Keratinocyte (primary cell): Measurements from ENCODE around the gene LPIN3. TPM values are rescaled to one million over a fixed set of nuclear protein-coding genes. Genes with fewer than 3 reads are reported as not detected.

Experiments
- DNase-seq: peaks from one replicate; pipeline ENCODE4 v3.0.0-alpha.2; 2011; ENCODE audit warnings: low read depth, missing footprints, low spot score
- FAIRE-seq: peaks from 2 replicates; lab custom pipeline; 2011; peaks lifted over from hg19 to GRCh38; lab: Jason Lieb, UNC
- H2AFZ ChIP-seq: 2 replicates; pipeline ENCODE4 v1.6.0; 2012; ENCODE audit warnings: low read length, control low read depth, inconsistent platforms; ENCODE audit not compliant: control insufficient read depth
- H3K27ac ChIP-seq: 2 replicates; pipeline ENCODE4 v1.5.1; 2011; ENCODE audit warnings: low read length; ENCODE audit not compliant: control insufficient read depth, insufficient read depth
- H3K27me3 ChIP-seq: 3 replicates; pipeline ENCODE4 v1.6.0; 2011; ENCODE audit warnings: low read length; ENCODE audit not compliant: control insufficient read depth, insufficient read depth; ENCODE audit errors: extremely low read depth
- H3K36me3 ChIP-seq, 2 experiments: 2 replicates in 1 of 2; 3 replicates in 1 of 2; pipeline ENCODE4 v1.5.1; 2011; ENCODE audit warnings: low read length in 2 of 2, mild to moderate bottlenecking in 1 of 2; ENCODE audit not compliant: control insufficient read depth in 2 of 2, insufficient read depth in 2 of 2; ENCODE audit errors: extremely low read depth in 1 of 2
- H3K4me1 ChIP-seq: 3 replicates; pipeline ENCODE4 v1.5.1; 2011; ENCODE audit warnings: low read length; ENCODE audit not compliant: control insufficient read depth, insufficient read depth; ENCODE audit errors: extremely low read depth
- H3K4me2 ChIP-seq: 3 replicates; pipeline ENCODE4 v1.6.0; 2011; ENCODE audit warnings: low read depth, low read length; ENCODE audit not compliant: control insufficient read depth, insufficient read depth; ENCODE audit errors: extremely low read depth
- H3K4me3 ChIP-seq, 3 experiments: fragments of 200-600 bp in 1 of 3; sonication (generic) in 1 of 3; 2 replicates in 2 of 3; 3 replicates in 1 of 3; pipeline ENCODE4 v1.5.1; 2011 to 2016; ENCODE audit warnings: low read length in 3 of 3, mild to moderate bottlenecking in 3 of 3, control low read depth in 2 of 3, inconsistent platforms in 1 of 3, low read depth in 1 of 3, mixed read lengths in 1 of 3, mixed run types in 1 of 3, moderate library complexity in 1 of 3; ENCODE audit not compliant: control insufficient read depth in 2 of 3, insufficient read depth in 2 of 3; ENCODE audit errors: extremely low read depth in 1 of 3
- H3K79me2 ChIP-seq: 2 replicates; pipeline ENCODE4 v1.6.0; 2012; ENCODE audit warnings: low read length; ENCODE audit not compliant: control insufficient read depth, insufficient read depth
- H3K9ac ChIP-seq: 3 replicates; pipeline ENCODE4 v1.6.0; 2011; ENCODE audit warnings: low read length; ENCODE audit not compliant: control insufficient read depth, insufficient read depth; ENCODE audit errors: extremely low read depth
- H3K9me1 ChIP-seq: 3 replicates; pipeline ENCODE4 v1.6.0; 2011; ENCODE audit warnings: low read length; ENCODE audit not compliant: control insufficient read depth, insufficient read depth; ENCODE audit errors: extremely low read depth
- H3K9me3 ChIP-seq: 2 replicates; pipeline ENCODE4 v1.5.1; 2012; ENCODE audit warnings: low read depth, low read length; ENCODE audit not compliant: control insufficient read depth
- H4K20me1 ChIP-seq: 3 replicates; pipeline ENCODE4 v1.6.0; 2011; ENCODE audit warnings: low read length; ENCODE audit not compliant: control insufficient read depth, insufficient read depth; ENCODE audit errors: extremely low read depth
- CTCF ChIP-seq, 3 experiments: IDR thresholded peaks in 1 of 3; conservative IDR thresholded peaks in 1 of 3; optimal IDR thresholded peaks in 1 of 3; 2 replicates in 2 of 3; 3 replicates in 1 of 3; pipeline versions ENCODE3 to v1.5.1; 2011; ENCODE audit warnings: low read length in 3 of 3, mild to moderate bottlenecking in 3 of 3, moderate library complexity in 2 of 3, control low read depth in 1 of 3, inconsistent platforms in 1 of 3; ENCODE audit not compliant: insufficient read depth in 2 of 3; ENCODE audit errors: extremely low read depth in 1 of 3
- EZH2 ChIP-seq: IDR thresholded peaks from one replicate; pipeline ENCODE4 v1.6.1; 2012; ENCODE audit warnings: inconsistent platforms, mild to moderate bottlenecking, low read length, moderate library complexity
- dilution Hi-C: fragments of 300-500 bp; cut with MboI; formaldehyde crosslinking; loops from one replicate; pipeline ENCODE4 v1.7.0; 2020; ENCODE audit warnings: low sequenced_read_pairs; ENCODE audit not compliant: extremely low pct_ligation_motif_present
- polyA plus RNA-seq, 5 experiments: library from polyadenylated mRNA; depleted of rRNA in 3 of 5; stranded (reverse) in 3 of 5; stranded (forward) in 1 of 5; unstranded in 1 of 5; fragments of >200 nt; gene quantifications; 1 replicate in 1 of 5; 2 replicates in 3 of 5; 3 replicates in 1 of 5; pipeline versions ENCODE4 v1.2.1 to v1.2.3, GENCODE V29; 2011 to 2012; ENCODE audit warnings: missing spikeins in 2 of 5, low read depth in 1 of 5, low replicate concordance in 1 of 5

The LPIN3 gene
- polyA plus RNA-seq, 1 donor (not counting 4 experiments of a cell fraction or from before 2014, with no cell fraction given): 15.6 TPM

- dilution Hi-C loops: no loop called here
- no peak overlapping the region for H3K4me2 ChIP-seq
- no peaks in the 10 kb centered on the region for H3K36me3 ChIP-seq
- H3K27ac ChIP-seq: no peak overlapping the region
- H3K4me1 ChIP-seq: peaks cover 20% of the 10 kb centered on the region
- peaks cover 2% of the 10 kb centered on the region for H3K9me1 ChIP-seq
- no peaks in the 10 kb centered on the region for H4K20me1 ChIP-seq
- FAIRE-seq (no peak), DNase-seq (no peak)
- H3K79me2 ChIP-seq: no peaks in the 10 kb centered on the region
- H3K27me3 ChIP-seq: no peaks in the 10 kb centered on the region
- no peak for TF ChIP-seq EZH2
- no peak for TF ChIP-seq CTCF (optimal IDR thresholded peaks at IDR 0.05 in 1 of 3, IDR thresholded peaks at IDR 0.05 in 1 of 3, conservative IDR thresholded peaks at IDR 0.05 in 1 of 3; ENCODE audit: extremely low read depth in 1 of 3, insufficient read depth in 2 of 3, low read length in 3 of 3)
- H3K9ac ChIP-seq: no peak overlapping the region
- no peak overlapping the region for H3K4me3 ChIP-seq
- no peaks in the 10 kb centered on the region for H3K9me3 ChIP-seq
- no peak overlapping the region for H2AFZ ChIP-seq
Observed at GRCh38 chr20:41394931-41395666, 54.5 kb downstream of the LPIN3 start.

- FAIRE-seq: no peak
- TF ChIP-seq EZH2: no peak
- TF ChIP-seq CTCF (optimal IDR thresholded peaks at IDR 0.05 in 1 of 3, IDR thresholded peaks at IDR 0.05 in 1 of 3, conservative IDR thresholded peaks at IDR 0.05 in 1 of 3; ENCODE audit: extremely low read depth in 1 of 3, insufficient read depth in 2 of 3, low read length in 3 of 3): no peak
- Histone ChIP-seq H3K79me2 (no peaks in the 10 kb centered on the region), H2AFZ (no peak overlapping the region), H3K4me3 (no peak overlapping the region), H3K9me3 (no peaks in the 10 kb centered on the region), H3K9ac (no peak overlapping the region), H3K27ac (no peak overlapping the region), H3K4me2 (no peak overlapping the region), H3K36me3 (no peaks in the 10 kb centered on the region), H4K20me1 (no peaks in the 10 kb centered on the region), H3K4me1 (peaks cover 20% of the 10 kb centered on the region), H3K27me3 (no peaks in the 10 kb centered on the region), H3K9me1 (peaks cover 2% of the 10 kb centered on the region)
- DNase-seq: no peak
- dilution Hi-C loops: no loop called here
Observed at GRCh38 chr20:41395667-41396664, 55.3 kb downstream of the LPIN3 start.
